Measurements from ENCODE around the gene PRICKLE3. TPM values are rescaled to one million over a fixed set of nuclear protein-coding genes. Genes with fewer than 3 reads are reported as not detected.

PRICKLE3 gene
- total and polyA plus RNA-seq, 2 experiments from 2014 or later: 4.7 to 13.7 TPM

GRCh38 chrX:49166914-49167739 is 19.0 kb downstream of the PRICKLE3 start:
- no peaks in the 10 kb centered on the region; the same call in 2 of the 3 replicates for H3K9me3 Mint-ChIP-seq
- DNase-seq (ENCODE audit: low spot score) (peak; percentile 49), ATAC-seq (peak; percentile 6)
- H3K4me2 ChIP-seq: peak overlapping the region; percentile 86
- peak overlapping the region; percentile 72 for H3K4me3 Mint-ChIP-seq
- peaks cover 15% of the 10 kb centered on the region for H3K4me1 Mint-ChIP-seq
- H3K36me3 Mint-ChIP-seq (ENCODE audit: low read depth): no peaks in the 10 kb centered on the region
- H2AFZ ChIP-seq: peak overlapping the region; percentile 72; the same call in 1 of the 2 replicates
- H3K4me1 ChIP-seq (ENCODE audit: insufficient read depth): no peaks in the 10 kb centered on the region; the same call in 1 of the 2 replicates
- TF ChIP-seq ZNF331 (CRISPR knock-in tag; IDR thresholded peaks at IDR 0.05; ENCODE audit: low read depth) (no peak), EZH2phosphoT487 (IDR thresholded peaks at IDR 0.05; ENCODE audit: unreplicated experiment) (no peak), STAT1 (IDR thresholded peaks at IDR 0.05; ENCODE audit: unreplicated experiment) (no peak), NANOG (IDR thresholded peaks at IDR 0.05; ENCODE audit: borderline replicate concordance) (no peak), EZH2 (IDR thresholded peaks at IDR 0.05; ENCODE audit: low read depth, unreplicated experiment) (no peak), CTCF (conservative IDR thresholded peaks at IDR 0.05; ENCODE audit: low read depth in 2 of 2) (no peak), ZNF114 (CRISPR knock-in tag; IDR thresholded peaks at IDR 0.05) (no peak), ZNF462 (CRISPR knock-in tag; IDR thresholded peaks at IDR 0.05) (no peak), ETS1 (IDR thresholded peaks at IDR 0.05) (no peak), POLR2AphosphoS5 (IDR thresholded peaks at IDR 0.05; ENCODE audit: low read depth) (no peak), REST (IDR thresholded peaks at IDR 0.05; ENCODE audit: unreplicated experiment) (no peak)
- H4K20me1 ChIP-seq (replicated peaks; ENCODE audit: insufficient read depth): no peaks in the 10 kb centered on the region
- no peaks in the 10 kb centered on the region for H3K9me2 ChIP-seq (ENCODE audit: insufficient read depth)
- H3K4me3 ChIP-seq: peak overlapping the region; percentile 59
- no peaks in the 10 kb centered on the region for H3K36me3 ChIP-seq (ENCODE audit: insufficient read depth)
- H3K27me3 Mint-ChIP-seq (ENCODE audit: insufficient read depth, low read depth, poor library complexity): peaks cover 32% of the 10 kb centered on the region
- peaks cover 58% of the 10 kb centered on the region for H3K27me3 ChIP-seq (ENCODE audit: insufficient read depth)
- no peaks in the 10 kb centered on the region for H3K79me2 ChIP-seq (replicated peaks; ENCODE audit: insufficient read depth)
- no peak overlapping the region; the same call in 1 of the 2 replicates for H3K27ac Mint-ChIP-seq
- no peak overlapping the region for H3K27ac ChIP-seq (ENCODE audit: low read depth)
- H3F3A ChIP-seq (replicated peaks; ENCODE audit: low read depth): no peaks in the 10 kb centered on the region
